HepG2 (cell line): ENCODE data around the gene NLRP2B. TPM values are rescaled to one million over a fixed set of nuclear protein-coding genes. Genes with fewer than 3 reads are reported as not detected.

Experiments used
- ATAC-seq: fragments of 200-7000 bp; cut with Tn5 transposase; 3 replicates; pipeline ENCODE4 v1.9.1; 2020; ENCODE audit warnings: mild to moderate bottlenecking, moderate library complexity
- BruUV-seq: library from RNA; stranded (reverse); fragments of 400-500 nt; replicated peaks from 2 replicates; lab custom pipeline; 2021; lab: Mats Ljungman, UMichigan
- CTCF ChIA-PET: fragments of 300-600 bp; formaldehyde crosslinking; extraction: SDS; loops from one replicate; lab custom pipeline; 2021; ENCODE audit warnings: low total read pairs, inconsistent platforms, low intra/inter-chr PET ratio; lab: Yijun Ruan, JAX
- POLR2A ChIA-PET: fragments of 350-600 bp; sonication (Branson Sonifier 250); formaldehyde crosslinking; loops from one replicate; lab custom pipeline; 2020; ENCODE audit warnings: antibody characterized with exemption, inconsistent platforms; lab: Yijun Ruan, JAX
- DNase-seq: peaks from one replicate; pipeline ENCODE4 v3.0.0-alpha.2; 2015; ENCODE audit warnings: low spot score
- FAIRE-seq: peaks from 3 replicates; lab custom pipeline; 2011; peaks lifted over from hg19 to GRCh38; lab: Jason Lieb, UNC
- H2AFZ ChIP-seq: one replicate; pipeline ENCODE4 v1.6.1; 2011; ENCODE audit warnings: low read length, inconsistent platforms
- H3K27ac ChIP-seq: fragments of 300-600 bp; 3 replicates; pipeline ENCODE4 v1.8.0; 2011; ENCODE audit warnings: mixed run types, mild to moderate bottlenecking, mixed read lengths, low read length, inconsistent platforms; ENCODE audit not compliant: insufficient read depth; ENCODE audit errors: extremely low read length
- H3K27me3 ChIP-seq, 2 experiments: fragments of 200-600 bp in 1 of 2; 2 replicates in 1 of 2; 3 replicates in 1 of 2; pipeline versions ENCODE4 v1.6.0 to v1.8.0; 2011; ENCODE audit warnings: low read length in 2 of 2, mild to moderate bottlenecking in 2 of 2, moderate library complexity in 2 of 2, inconsistent platforms in 1 of 2; ENCODE audit not compliant: insufficient read depth in 2 of 2, control insufficient read depth in 1 of 2
- H3K36me3 ChIP-seq, 2 experiments: fragments of 200-600 bp in 1 of 2; replicated peaks in 1 of 2; 2 replicates in 1 of 2; 3 replicates in 1 of 2; pipeline versions ENCODE4 v1.5.1 to v1.8.0; 2011; ENCODE audit warnings: low read length in 2 of 2, inconsistent platforms in 1 of 2; ENCODE audit not compliant: insufficient read depth in 2 of 2, control insufficient read depth in 1 of 2
- H3K4me1 ChIP-seq: 2 replicates; pipeline ENCODE4 v1.5.1; 2012; ENCODE audit warnings: low read length, inconsistent platforms; ENCODE audit not compliant: insufficient read depth
- H3K4me2 ChIP-seq: 2 replicates; pipeline ENCODE4 v1.6.0; 2011; ENCODE audit warnings: low read depth, low read length, inconsistent platforms
- H3K4me3 ChIP-seq, 3 experiments: fragments of 200-600 bp in 1 of 3; sonication (generic), shearing (Covaris generic) in 1 of 3; replicated peaks in 1 of 3; 2 replicates each; pipeline ENCODE4 v1.5.1; 2011 to 2016; ENCODE audit warnings: low read length in 3 of 3, inconsistent platforms in 2 of 3, low read depth in 2 of 3, mild to moderate bottlenecking in 2 of 3, control low read depth in 1 of 3, mixed read lengths in 1 of 3; ENCODE audit not compliant: insufficient read depth in 1 of 3
- H3K79me2 ChIP-seq: one replicate; pipeline ENCODE4 v1.6.1; 2011; ENCODE audit warnings: low read length, inconsistent platforms; ENCODE audit not compliant: insufficient read depth
- H3K9ac ChIP-seq: 2 replicates; pipeline ENCODE4 v1.6.0; 2011; ENCODE audit warnings: mild to moderate bottlenecking, low read depth, low read length, inconsistent platforms; ENCODE audit not compliant: insufficient read depth
- H3K9me3 ChIP-seq: 2 replicates; pipeline ENCODE4 v1.5.1; 2012; ENCODE audit warnings: mild to moderate bottlenecking, low read length
- H4K20me1 ChIP-seq: 2 replicates; pipeline ENCODE4 v1.6.0; 2011; ENCODE audit warnings: inconsistent platforms, mild to moderate bottlenecking, low read length, moderate library complexity; ENCODE audit not compliant: insufficient read depth
- FIP1L1 ChIP-seq: fragments of 200-400 bp; formaldehyde crosslinking; IDR thresholded peaks from 2 replicates; pipeline ENCODE4 v1.6.1; 2018; ENCODE audit warnings: low read depth, mild to moderate bottlenecking, low read length, moderate library complexity, borderline replicate concordance; ENCODE audit not compliant: insufficient read depth
- GMEB2 ChIP-seq: IDR thresholded peaks from 2 replicates; pipeline ENCODE4 v1.6.1; 2016; ENCODE audit warnings: missing biosample characterization, missing genetic modification reagents, low read depth
- SIN3B ChIP-seq: fragments of 150-350 bp; IDR thresholded peaks from 2 replicates; pipeline ENCODE4 v1.6.1; 2014; ENCODE audit warnings: low read length
- SOX13 ChIP-seq, 3 experiments: fragments of 450-650 bp in 1 of 3; sonication (generic) in 1 of 3; formaldehyde crosslinking in 1 of 3; IDR thresholded peaks in 2 of 3; conservative IDR thresholded peaks in 1 of 3; 2 replicates each; pipeline versions ENCODE4 v1.5.0 to v1.6.1; 2016 to 2020; ENCODE audit warnings: antibody characterized with exemption in 1 of 3, mild to moderate bottlenecking in 1 of 3, missing compliant biosample characterization in 1 of 3, missing genetic modification reagents in 1 of 3, moderate library complexity in 1 of 3
- SP1 ChIP-seq, 2 experiments: fragments of 450-650 bp in 1 of 2; sonication (generic) in 1 of 2; formaldehyde crosslinking in 1 of 2; IDR thresholded peaks; 2 replicates each; pipeline versions ENCODE4 v1.4.0 to v1.6.1; 2016 to 2020; ENCODE audit warnings: missing genetic modification reagents in 1 of 2
- ZFX ChIP-seq: sonication (generic); formaldehyde crosslinking; IDR thresholded peaks from 2 replicates; pipeline ENCODE4 v1.4.0; 2020; ENCODE audit warnings: mild to moderate bottlenecking, low read depth, missing genetic modification reagents, moderate library complexity
- ZNF101 ChIP-seq: sonication (generic); formaldehyde crosslinking; IDR thresholded peaks from 2 replicates; pipeline ENCODE4 v1.4.0; 2020; ENCODE audit warnings: mild to moderate bottlenecking, low read depth, missing genetic modification reagents, borderline replicate concordance
- ZNF530 ChIP-seq: sonication (generic); formaldehyde crosslinking; IDR thresholded peaks from 2 replicates; pipeline ENCODE4 v1.5.0; 2020; ENCODE audit warnings: low read depth, mild to moderate bottlenecking, missing genetic modification reagents
- ZNF567 ChIP-seq: sonication (generic); formaldehyde crosslinking; IDR thresholded peaks from 2 replicates; pipeline ENCODE4 v1.8.1; 2023; ENCODE audit warnings: mild to moderate bottlenecking, missing genetic modification reagents, borderline replicate concordance
- ZNF629 ChIP-seq: sonication (generic); formaldehyde crosslinking; conservative IDR thresholded peaks from 2 replicates; pipeline ENCODE4 v1.5.0; 2020; ENCODE audit warnings: missing genetic modification reagents
- ZNF747 ChIP-seq: sonication (generic); formaldehyde crosslinking; IDR thresholded peaks from 2 replicates; pipeline ENCODE4 v1.8.1; 2023; ENCODE audit warnings: missing genetic modification reagents, mild to moderate bottlenecking, borderline replicate concordance
- WGBS: methylation state at CpG from one replicate; pipeline ENCODE4 v1.1.6; 2017; ENCODE audit warnings: low lambda C conversion rate; 5-methylcytosine and 5-hydroxymethylcytosine counted together
- in situ Hi-C: cut with HindIII; loops from 2 replicates; pipeline ENCODE4 v1.10.0; 2017; ENCODE audit warnings: low pct_unique_long_range_greater_than_20kb; ENCODE audit not compliant: extremely low pct_ligation_motif_present
- intact Hi-C: fragments of 100-400 bp; cut with micrococcal nuclease; formaldehyde crosslinking; loops from one replicate; pipeline ENCODE4 v1.10.0; 2022; ENCODE audit not compliant: unreplicated experiment
- polyA plus RNA-seq, 8 experiments: library from polyadenylated mRNA; depleted of rRNA in 3 of 8; stranded (reverse) in 7 of 8; unstranded in 1 of 8; fragments of >200 nt; fragmentation: Illumina TruSeq in 4 of 8; extraction: Trizol in 4 of 8; gene quantifications; 2 replicates each; pipeline versions ENCODE4 v1.2.1 to v1.2.3, GENCODE V29; 2011 to 2016; ENCODE audit warnings: low read depth in 4 of 8, missing spikeins in 1 of 8, mixed read lengths in 1 of 8; ENCODE audit not compliant: insufficient read depth in 1 of 8
- total RNA-seq, 5 experiments: library from RNA; depleted of rRNA; stranded (reverse); fragments of >200 nt; fragmentation: Illumina TruSeq; extraction: Trizol; gene quantifications; 2 replicates each; pipeline ENCODE4 v1.2.3, GENCODE V29; 2016; ENCODE audit warnings: low read depth in 1 of 5
- TF ChIP-seq, protein P1 (sequence below): sonication (generic); formaldehyde crosslinking; IDR thresholded peaks from 2 replicates; pipeline ENCODE4 v1.5.0; 2020; ENCODE audit warnings: missing genetic modification reagents
- TF ChIP-seq, protein P2 (sequence below): sonication (generic); formaldehyde crosslinking; conservative IDR thresholded peaks from 2 replicates; pipeline ENCODE4 v1.8.0; 2022; ENCODE audit warnings: low read depth, missing genetic modification reagents
- TF ChIP-seq, protein P3 (sequence below): sonication (generic); formaldehyde crosslinking; IDR thresholded peaks from 2 replicates; pipeline ENCODE4 v1.4.0; 2020; ENCODE audit warnings: missing genetic modification reagents, borderline replicate concordance

The NLRP2B gene
- total and polyA plus RNA-seq, 2 of the 13 experiments (the other 11 are each of a cell fraction or from before 2014, with no cell fraction given) = not detected

DNA sequence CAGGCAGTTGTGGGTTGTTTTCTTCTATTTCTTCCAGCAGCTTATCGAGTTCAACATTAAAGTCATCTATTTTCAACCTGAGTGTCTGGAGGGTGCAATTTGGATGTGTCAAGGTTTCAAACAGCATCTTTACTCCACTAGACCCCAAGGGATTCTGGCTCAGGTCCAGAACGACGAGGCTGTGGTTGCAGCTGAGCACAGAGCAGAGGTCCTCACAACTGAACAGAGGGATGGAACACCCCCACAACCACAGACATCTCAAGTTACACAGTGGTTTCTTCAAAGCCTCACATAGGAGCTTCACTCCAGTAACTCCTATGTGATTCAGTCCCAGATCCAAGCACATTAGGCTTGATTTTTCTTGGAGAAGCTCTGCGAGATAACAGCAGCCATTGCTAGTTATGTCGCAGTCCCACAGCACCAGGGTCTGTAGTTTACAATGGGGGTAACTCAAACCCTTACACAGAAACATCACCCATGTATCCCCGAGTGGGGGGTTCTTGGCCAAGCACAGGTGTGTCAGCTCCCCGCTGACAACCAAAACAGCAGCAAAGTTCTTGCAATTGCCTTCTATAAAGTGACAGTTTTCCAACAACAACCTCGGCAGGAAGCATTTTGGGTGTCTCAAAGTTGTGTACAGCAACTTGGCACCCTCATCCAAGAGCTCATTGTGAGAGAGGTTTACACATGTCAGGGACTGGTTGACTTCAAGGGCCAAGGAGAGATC is 2.8 kb downstream of the NLRP2B start:
- H3K79me2 ChIP-seq = no peaks in the 10 kb centered on the region
- DNase-seq (no peak), ATAC-seq (no peak), FAIRE-seq (no peak)
- H2AFZ ChIP-seq = no peak overlapping the region
- no peaks in the 10 kb centered on the region for H3K36me3 ChIP-seq
- no TSS peak for BruUV-seq
- TF ChIP-seq SIN3B = no peak
- no peak for TF ChIP-seq SOX13 (IDR thresholded peaks at IDR 0.05)
- TF ChIP-seq SOX13 (CRISPR knock-in tag; conservative IDR thresholded peaks at IDR 0.05 in 1 of 2, IDR thresholded peaks at IDR 0.05 in 1 of 2) = no peak
- TF ChIP-seq ZNF567 (CRISPR knock-in tag) = no peak
- TF ChIP-seq, protein P1, sequence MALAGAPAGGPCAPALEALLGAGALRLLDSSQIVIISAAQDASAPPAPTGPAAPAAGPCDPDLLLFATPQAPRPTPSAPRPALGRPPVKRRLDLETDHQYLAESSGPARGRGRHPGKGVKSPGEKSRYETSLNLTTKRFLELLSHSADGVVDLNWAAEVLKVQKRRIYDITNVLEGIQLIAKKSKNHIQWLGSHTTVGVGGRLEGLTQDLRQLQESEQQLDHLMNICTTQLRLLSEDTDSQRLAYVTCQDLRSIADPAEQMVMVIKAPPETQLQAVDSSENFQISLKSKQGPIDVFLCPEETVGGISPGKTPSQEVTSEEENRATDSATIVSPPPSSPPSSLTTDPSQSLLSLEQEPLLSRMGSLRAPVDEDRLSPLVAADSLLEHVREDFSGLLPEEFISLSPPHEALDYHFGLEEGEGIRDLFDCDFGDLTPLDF (CRISPR knock-in tag) = no peak
- no peak for TF ChIP-seq ZNF530 (CRISPR knock-in tag)
- TF ChIP-seq ZFX = no peak
- TF ChIP-seq SP1 (IDR thresholded peaks at IDR 0.05) = no peak
- no peak for TF ChIP-seq SP1 (CRISPR knock-in tag; IDR thresholded peaks at IDR 0.05)
- TF ChIP-seq ZNF101 (CRISPR knock-in tag) = no peak
- TF ChIP-seq ZNF747 (CRISPR knock-in tag) = no peak
- no peak for TF ChIP-seq ZNF629 (CRISPR knock-in tag)
- TF ChIP-seq GMEB2 (CRISPR knock-in tag) = no peak
- TF ChIP-seq FIP1L1 = no peak
- TF ChIP-seq, protein P2, sequence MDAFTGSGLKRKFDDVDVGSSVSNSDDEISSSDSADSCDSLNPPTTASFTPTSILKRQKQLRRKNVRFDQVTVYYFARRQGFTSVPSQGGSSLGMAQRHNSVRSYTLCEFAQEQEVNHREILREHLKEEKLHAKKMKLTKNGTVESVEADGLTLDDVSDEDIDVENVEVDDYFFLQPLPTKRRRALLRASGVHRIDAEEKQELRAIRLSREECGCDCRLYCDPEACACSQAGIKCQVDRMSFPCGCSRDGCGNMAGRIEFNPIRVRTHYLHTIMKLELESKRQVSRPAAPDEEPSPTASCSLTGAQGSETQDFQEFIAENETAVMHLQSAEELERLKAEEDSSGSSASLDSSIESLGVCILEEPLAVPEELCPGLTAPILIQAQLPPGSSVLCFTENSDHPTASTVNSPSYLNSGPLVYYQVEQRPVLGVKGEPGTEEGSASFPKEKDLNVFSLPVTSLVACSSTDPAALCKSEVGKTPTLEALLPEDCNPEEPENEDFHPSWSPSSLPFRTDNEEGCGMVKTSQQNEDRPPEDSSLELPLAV (CRISPR knock-in tag) = no peak
- TF ChIP-seq, protein P3, sequence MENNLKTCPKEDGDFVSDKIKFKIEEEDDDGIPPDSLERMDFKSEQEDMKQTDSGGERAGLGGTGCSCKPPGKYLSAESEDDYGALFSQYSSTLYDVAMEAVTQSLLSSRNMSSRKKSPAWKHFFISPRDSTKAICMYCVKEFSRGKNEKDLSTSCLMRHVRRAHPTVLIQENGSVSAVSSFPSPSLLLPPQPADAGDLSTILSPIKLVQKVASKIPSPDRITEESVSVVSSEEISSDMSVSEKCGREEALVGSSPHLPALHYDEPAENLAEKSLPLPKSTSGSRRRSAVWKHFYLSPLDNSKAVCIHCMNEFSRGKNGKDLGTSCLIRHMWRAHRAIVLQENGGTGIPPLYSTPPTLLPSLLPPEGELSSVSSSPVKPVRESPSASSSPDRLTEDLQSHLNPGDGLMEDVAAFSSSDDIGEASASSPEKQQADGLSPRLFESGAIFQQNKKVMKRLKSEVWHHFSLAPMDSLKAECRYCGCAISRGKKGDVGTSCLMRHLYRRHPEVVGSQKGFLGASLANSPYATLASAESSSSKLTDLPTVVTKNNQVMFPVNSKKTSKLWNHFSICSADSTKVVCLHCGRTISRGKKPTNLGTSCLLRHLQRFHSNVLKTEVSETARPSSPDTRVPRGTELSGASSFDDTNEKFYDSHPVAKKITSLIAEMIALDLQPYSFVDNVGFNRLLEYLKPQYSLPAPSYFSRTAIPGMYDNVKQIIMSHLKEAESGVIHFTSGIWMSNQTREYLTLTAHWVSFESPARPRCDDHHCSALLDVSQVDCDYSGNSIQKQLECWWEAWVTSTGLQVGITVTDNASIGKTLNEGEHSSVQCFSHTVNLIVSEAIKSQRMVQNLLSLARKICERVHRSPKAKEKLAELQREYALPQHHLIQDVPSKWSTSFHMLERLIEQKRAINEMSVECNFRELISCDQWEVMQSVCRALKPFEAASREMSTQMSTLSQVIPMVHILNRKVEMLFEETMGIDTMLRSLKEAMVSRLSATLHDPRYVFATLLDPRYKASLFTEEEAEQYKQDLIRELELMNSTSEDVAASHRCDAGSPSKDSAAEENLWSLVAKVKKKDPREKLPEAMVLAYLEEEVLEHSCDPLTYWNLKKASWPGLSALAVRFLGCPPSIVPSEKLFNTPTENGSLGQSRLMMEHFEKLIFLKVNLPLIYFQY (CRISPR knock-in tag) = no peak
- ChIA-PET CTCF (no interaction called here), POLR2A (no interaction called here)
- no peak overlapping the region for H3K4me2 ChIP-seq
- H3K4me1 ChIP-seq = no peaks in the 10 kb centered on the region
- intact Hi-C loops = no loop called here
- H3K27ac ChIP-seq = no peak overlapping the region
- H3K4me3 ChIP-seq = no peak overlapping the region
- peaks cover 0 to 4% of the 10 kb centered on the region in 2 experiments; a peak in 1 of 5 replicates for H3K27me3 ChIP-seq
- WGBS = 0% methylated on average over 1 of the region's 8 CpGs
- no peaks in the 10 kb centered on the region for H4K20me1 ChIP-seq
- in situ Hi-C loops = no loop called here
- no peak overlapping the region for H3K9ac ChIP-seq
- no peaks in the 10 kb centered on the region for H3K9me3 ChIP-seq
